ENCODE data around the gene SLC35F3. TPM values are rescaled to one million over a fixed set of nuclear protein-coding genes. Genes with fewer than 3 reads are reported as not detected.

SLC35F3 gene
- total RNA-seq, 1 donor from 2014 or later: 2.6 TPM

DNA sequence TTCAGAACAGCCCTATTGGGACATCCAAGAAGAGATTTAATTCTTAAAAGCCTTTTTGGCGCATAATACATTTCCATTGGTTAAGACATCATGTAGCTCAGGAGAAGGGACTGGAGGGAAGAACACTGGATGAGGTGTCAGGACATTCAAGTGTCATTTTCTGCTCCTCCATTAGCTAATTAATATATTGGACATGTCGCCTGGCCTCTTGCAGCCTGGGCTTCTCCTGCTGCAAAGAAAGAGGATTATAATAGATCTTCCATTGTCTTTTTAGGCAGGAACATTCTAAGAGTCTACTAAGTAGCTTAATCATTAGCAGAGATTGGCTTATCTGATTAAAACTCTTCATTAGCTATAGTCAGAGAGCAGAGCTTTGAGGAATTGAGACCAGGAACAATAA is 317.1 kb downstream of the SLC35F3 start:
- Mint-ChIP-seq H3K27ac (ENCODE audit: unreplicated experiment) (no peak overlapping the region), H3K36me3 (ENCODE audit: low read depth) (no peaks in the 10 kb centered on the region), H3K4me3 (no peak overlapping the region), H3K9me3 (peaks cover 4% of the 10 kb centered on the region), H3K27me3 (ENCODE audit: low read depth) (peaks cover 10% of the 10 kb centered on the region), H3K4me1 (peaks cover 38% of the 10 kb centered on the region)
- TF ChIP-seq, protein P1, sequence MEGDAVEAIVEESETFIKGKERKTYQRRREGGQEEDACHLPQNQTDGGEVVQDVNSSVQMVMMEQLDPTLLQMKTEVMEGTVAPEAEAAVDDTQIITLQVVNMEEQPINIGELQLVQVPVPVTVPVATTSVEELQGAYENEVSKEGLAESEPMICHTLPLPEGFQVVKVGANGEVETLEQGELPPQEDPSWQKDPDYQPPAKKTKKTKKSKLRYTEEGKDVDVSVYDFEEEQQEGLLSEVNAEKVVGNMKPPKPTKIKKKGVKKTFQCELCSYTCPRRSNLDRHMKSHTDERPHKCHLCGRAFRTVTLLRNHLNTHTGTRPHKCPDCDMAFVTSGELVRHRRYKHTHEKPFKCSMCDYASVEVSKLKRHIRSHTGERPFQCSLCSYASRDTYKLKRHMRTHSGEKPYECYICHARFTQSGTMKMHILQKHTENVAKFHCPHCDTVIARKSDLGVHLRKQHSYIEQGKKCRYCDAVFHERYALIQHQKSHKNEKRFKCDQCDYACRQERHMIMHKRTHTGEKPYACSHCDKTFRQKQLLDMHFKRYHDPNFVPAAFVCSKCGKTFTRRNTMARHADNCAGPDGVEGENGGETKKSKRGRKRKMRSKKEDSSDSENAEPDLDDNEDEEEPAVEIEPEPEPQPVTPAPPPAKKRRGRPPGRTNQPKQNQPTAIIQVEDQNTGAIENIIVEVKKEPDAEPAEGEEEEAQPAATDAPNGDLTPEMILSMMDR (conservative IDR thresholded peaks at IDR 0.05): no peak
- DNase-seq (ENCODE audit: low read depth, low spot score): no peak

DNA sequence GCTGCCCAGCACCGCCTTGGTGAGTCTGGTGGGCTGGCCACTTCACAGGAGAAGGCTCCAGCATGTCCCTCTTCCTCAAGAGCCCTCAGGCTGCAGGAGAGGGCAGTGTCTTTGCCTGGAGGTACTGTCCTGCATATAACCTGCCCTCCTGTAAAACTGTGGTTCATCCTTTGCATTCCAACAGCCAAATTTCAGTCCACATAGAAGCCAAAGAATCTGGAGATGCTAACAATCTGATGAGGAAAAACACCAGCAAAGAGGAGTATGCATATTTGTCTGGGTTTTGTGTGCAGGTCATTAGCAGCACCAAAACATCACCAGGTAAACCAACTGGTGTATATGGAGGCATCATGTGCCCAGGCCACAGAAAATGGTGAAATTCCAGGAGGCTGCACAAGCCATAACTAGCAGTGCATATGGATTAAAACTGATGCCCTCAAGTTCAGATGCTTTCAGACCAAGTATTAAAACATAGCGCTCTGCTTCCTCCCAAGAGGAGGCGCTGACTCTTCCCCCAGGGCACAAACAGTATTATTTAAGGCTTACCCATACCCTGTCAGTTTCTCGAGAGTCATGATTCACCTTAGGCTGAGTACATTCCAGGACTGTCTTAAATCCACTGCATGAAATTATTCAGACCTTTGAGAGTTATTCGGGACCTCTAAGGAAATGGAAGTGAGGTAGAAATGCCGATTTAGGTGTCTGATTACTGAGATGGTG is 318.2 kb downstream of the SLC35F3 start:
- TF ChIP-seq, protein P1 (conservative IDR thresholded peaks at IDR 0.05): no peak
- no peaks in the 10 kb centered on the region for H3K36me3 Mint-ChIP-seq (ENCODE audit: low read depth)
- peaks cover 7% of the 10 kb centered on the region for H3K9me3 Mint-ChIP-seq
- H3K27me3 Mint-ChIP-seq (ENCODE audit: low read depth): peaks cover 4% of the 10 kb centered on the region
- no peak overlapping the region for H3K27ac Mint-ChIP-seq (ENCODE audit: unreplicated experiment)
- DNase-seq (ENCODE audit: low read depth, low spot score): no peak
- peaks cover 38% of the 10 kb centered on the region for H3K4me1 Mint-ChIP-seq
- H3K4me3 Mint-ChIP-seq: no peak overlapping the region

DNA sequence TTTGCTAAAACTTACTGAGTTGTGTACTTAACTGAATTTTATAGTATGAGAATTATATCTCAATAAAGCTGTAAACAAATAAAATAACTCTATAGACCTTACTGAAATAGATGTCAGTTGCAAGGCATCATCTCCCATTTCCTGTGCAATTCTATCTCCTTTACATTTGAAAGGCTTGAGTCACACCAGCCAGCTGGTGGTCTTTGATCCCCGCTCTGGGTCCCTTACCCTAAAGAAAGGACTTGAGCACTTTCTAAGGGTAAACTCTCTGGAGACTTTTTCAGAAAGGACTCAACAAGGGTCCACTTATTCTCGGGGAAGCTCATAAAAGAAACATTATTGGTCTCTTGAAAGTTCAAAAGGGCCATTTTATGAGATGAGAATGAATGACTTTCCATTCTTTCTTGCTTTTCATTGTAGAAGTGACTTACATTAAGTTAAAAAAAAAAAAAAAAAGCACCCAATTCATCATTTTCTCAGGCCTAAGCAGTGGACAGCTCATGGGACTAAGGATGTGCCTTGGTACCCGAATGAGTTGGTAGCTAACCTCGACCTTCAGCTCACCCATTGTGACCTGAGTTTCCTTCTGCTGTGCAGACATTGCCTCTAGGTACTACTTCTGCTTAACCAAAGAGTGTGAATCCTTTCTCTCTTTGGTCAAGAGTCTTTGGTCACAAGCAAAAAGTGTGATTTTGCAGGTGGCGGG is 321.8 kb downstream of the SLC35F3 start:
- Mint-ChIP-seq H3K27ac (ENCODE audit: unreplicated experiment) (peak overlapping the region; percentile 7), H3K27me3 (ENCODE audit: low read depth) (no peaks in the 10 kb centered on the region), H3K9me3 (peaks cover 7% of the 10 kb centered on the region), H3K4me3 (peak overlapping the region; percentile 67), H3K4me1 (peaks cover 62% of the 10 kb centered on the region), H3K36me3 (ENCODE audit: low read depth) (no peaks in the 10 kb centered on the region)
- no peak for DNase-seq (ENCODE audit: low read depth, low spot score)
- TF ChIP-seq, protein P1 (conservative IDR thresholded peaks at IDR 0.05): no peak

DNA sequence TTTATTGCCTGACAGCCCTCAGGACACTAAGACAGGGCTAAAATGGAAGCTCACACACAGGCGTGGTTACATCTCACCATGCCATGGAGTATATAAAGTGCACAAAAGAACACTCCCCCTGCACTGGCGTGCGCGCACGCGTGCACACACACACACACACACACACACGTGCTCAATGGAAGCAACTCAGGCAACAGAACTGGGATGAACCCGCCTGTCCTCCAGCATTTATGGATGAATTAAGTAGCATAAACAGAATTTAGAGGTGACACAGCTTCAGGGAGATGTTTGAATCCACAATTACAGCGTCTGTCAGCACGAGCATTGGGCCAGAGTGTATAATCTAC is 322.3 kb downstream of the SLC35F3 start:
- Mint-ChIP-seq H3K27me3 (ENCODE audit: low read depth) (no peaks in the 10 kb centered on the region), H3K36me3 (ENCODE audit: low read depth) (no peaks in the 10 kb centered on the region), H3K4me1 (peaks cover 62% of the 10 kb centered on the region), H3K4me3 (peak overlapping the region; percentile 2), H3K9me3 (peaks cover 7% of the 10 kb centered on the region), H3K27ac (ENCODE audit: unreplicated experiment) (peak overlapping the region; percentile 7)
- no peak for DNase-seq (ENCODE audit: low read depth, low spot score)
- TF ChIP-seq, protein P1 (conservative IDR thresholded peaks at IDR 0.05): no peak

DNA sequence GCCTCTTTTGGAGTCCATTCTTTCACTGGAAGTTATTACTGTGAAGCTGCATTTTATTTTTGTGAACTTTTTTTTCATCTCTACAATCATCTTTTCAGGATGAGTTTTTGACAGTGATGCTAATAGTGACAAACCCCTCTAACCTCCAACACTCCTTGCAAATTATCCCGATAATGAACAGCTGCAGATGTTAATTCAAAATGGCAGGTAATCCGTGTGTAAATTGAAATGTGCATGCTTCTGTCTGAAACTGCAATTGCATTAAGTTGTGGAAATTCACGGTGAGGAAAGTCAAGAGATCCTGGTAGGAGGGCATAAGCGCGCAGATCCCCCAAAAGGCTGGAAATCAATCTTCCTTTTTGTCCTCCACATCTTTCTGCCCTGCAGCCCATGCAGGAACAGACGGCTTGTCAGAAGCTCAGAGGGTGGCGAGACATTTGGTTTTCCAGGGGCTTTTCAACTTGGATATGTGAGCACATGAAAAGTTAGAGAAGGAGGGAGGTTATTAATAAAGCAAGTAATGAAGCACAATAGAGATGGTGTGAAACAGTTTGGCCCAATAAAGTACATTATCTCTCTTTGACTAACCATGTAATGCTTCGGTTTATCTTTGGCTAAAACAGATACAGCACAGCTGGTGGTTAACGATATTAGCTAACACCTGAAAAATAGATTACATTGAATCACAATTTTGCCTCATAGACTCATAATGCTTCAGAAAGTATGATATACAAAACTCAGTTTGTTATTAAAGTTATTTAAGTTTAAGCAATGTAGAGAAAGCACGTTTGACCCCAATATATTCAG is 325.3 kb downstream of the SLC35F3 start:
- H3K36me3 Mint-ChIP-seq (ENCODE audit: low read depth): no peaks in the 10 kb centered on the region
- H3K27me3 Mint-ChIP-seq (ENCODE audit: low read depth): no peaks in the 10 kb centered on the region
- no peak for DNase-seq (ENCODE audit: low read depth, low spot score)
- TF ChIP-seq, protein P1 (conservative IDR thresholded peaks at IDR 0.05): no peak
- H3K4me1 Mint-ChIP-seq: peaks cover 64% of the 10 kb centered on the region
- peak overlapping the region; percentile 54 for H3K27ac Mint-ChIP-seq (ENCODE audit: unreplicated experiment)
- H3K9me3 Mint-ChIP-seq: peaks cover 7% of the 10 kb centered on the region
- peak overlapping the region; percentile 13 for H3K4me3 Mint-ChIP-seq

All from neural crest cell (in vitro differentiated cells).